Keratinocyte (primary cell): Measurements from ENCODE around the gene GYPA. TPM values are rescaled to one million over a fixed set of nuclear protein-coding genes. Genes with fewer than 3 reads are reported as not detected.
A peak's percentile ranks its signal among the peaks of the same experiment; 100 is the strongest.

Experiments
- DNase-seq: peaks from one replicate; pipeline ENCODE4 v3.0.0-alpha.2; 2011; ENCODE audit warnings: low read depth, missing footprints, low spot score
- FAIRE-seq: peaks from 2 replicates; lab custom pipeline; 2011; peaks lifted over from hg19 to GRCh38; lab: Jason Lieb, UNC
- H2AFZ ChIP-seq: 2 replicates; pipeline ENCODE4 v1.6.0; 2012; ENCODE audit warnings: low read length, control low read depth, inconsistent platforms; ENCODE audit not compliant: control insufficient read depth
- H3K27ac ChIP-seq: 2 replicates; pipeline ENCODE4 v1.5.1; 2011; ENCODE audit warnings: low read length; ENCODE audit not compliant: control insufficient read depth, insufficient read depth
- H3K27me3 ChIP-seq: 3 replicates; pipeline ENCODE4 v1.6.0; 2011; ENCODE audit warnings: low read length; ENCODE audit not compliant: control insufficient read depth, insufficient read depth; ENCODE audit errors: extremely low read depth
- H3K36me3 ChIP-seq, 2 experiments: 2 replicates in 1 of 2; 3 replicates in 1 of 2; pipeline ENCODE4 v1.5.1; 2011; ENCODE audit warnings: low read length in 2 of 2, mild to moderate bottlenecking in 1 of 2; ENCODE audit not compliant: control insufficient read depth in 2 of 2, insufficient read depth in 2 of 2; ENCODE audit errors: extremely low read depth in 1 of 2
- H3K4me1 ChIP-seq: 3 replicates; pipeline ENCODE4 v1.5.1; 2011; ENCODE audit warnings: low read length; ENCODE audit not compliant: control insufficient read depth, insufficient read depth; ENCODE audit errors: extremely low read depth
- H3K4me2 ChIP-seq: 3 replicates; pipeline ENCODE4 v1.6.0; 2011; ENCODE audit warnings: low read depth, low read length; ENCODE audit not compliant: control insufficient read depth, insufficient read depth; ENCODE audit errors: extremely low read depth
- H3K4me3 ChIP-seq, 3 experiments: fragments of 200-600 bp in 1 of 3; sonication (generic) in 1 of 3; 2 replicates in 2 of 3; 3 replicates in 1 of 3; pipeline ENCODE4 v1.5.1; 2011 to 2016; ENCODE audit warnings: low read length in 3 of 3, mild to moderate bottlenecking in 3 of 3, control low read depth in 2 of 3, inconsistent platforms in 1 of 3, low read depth in 1 of 3, mixed read lengths in 1 of 3, mixed run types in 1 of 3, moderate library complexity in 1 of 3; ENCODE audit not compliant: control insufficient read depth in 2 of 3, insufficient read depth in 2 of 3; ENCODE audit errors: extremely low read depth in 1 of 3
- H3K79me2 ChIP-seq: 2 replicates; pipeline ENCODE4 v1.6.0; 2012; ENCODE audit warnings: low read length; ENCODE audit not compliant: control insufficient read depth, insufficient read depth
- H3K9ac ChIP-seq: 3 replicates; pipeline ENCODE4 v1.6.0; 2011; ENCODE audit warnings: low read length; ENCODE audit not compliant: control insufficient read depth, insufficient read depth; ENCODE audit errors: extremely low read depth
- H3K9me1 ChIP-seq: 3 replicates; pipeline ENCODE4 v1.6.0; 2011; ENCODE audit warnings: low read length; ENCODE audit not compliant: control insufficient read depth, insufficient read depth; ENCODE audit errors: extremely low read depth
- H3K9me3 ChIP-seq: 2 replicates; pipeline ENCODE4 v1.5.1; 2012; ENCODE audit warnings: low read depth, low read length; ENCODE audit not compliant: control insufficient read depth
- H4K20me1 ChIP-seq: 3 replicates; pipeline ENCODE4 v1.6.0; 2011; ENCODE audit warnings: low read length; ENCODE audit not compliant: control insufficient read depth, insufficient read depth; ENCODE audit errors: extremely low read depth
- CTCF ChIP-seq, 3 experiments: IDR thresholded peaks in 1 of 3; conservative IDR thresholded peaks in 1 of 3; optimal IDR thresholded peaks in 1 of 3; 2 replicates in 2 of 3; 3 replicates in 1 of 3; pipeline versions ENCODE3 to v1.5.1; 2011; ENCODE audit warnings: low read length in 3 of 3, mild to moderate bottlenecking in 3 of 3, moderate library complexity in 2 of 3, control low read depth in 1 of 3, inconsistent platforms in 1 of 3; ENCODE audit not compliant: insufficient read depth in 2 of 3; ENCODE audit errors: extremely low read depth in 1 of 3
- EZH2 ChIP-seq: IDR thresholded peaks from one replicate; pipeline ENCODE4 v1.6.1; 2012; ENCODE audit warnings: inconsistent platforms, mild to moderate bottlenecking, low read length, moderate library complexity
- dilution Hi-C: fragments of 300-500 bp; cut with MboI; formaldehyde crosslinking; loops from one replicate; pipeline ENCODE4 v1.7.0; 2020; ENCODE audit warnings: low sequenced_read_pairs; ENCODE audit not compliant: extremely low pct_ligation_motif_present
- polyA plus RNA-seq, 5 experiments: library from polyadenylated mRNA; depleted of rRNA in 3 of 5; stranded (reverse) in 3 of 5; stranded (forward) in 1 of 5; unstranded in 1 of 5; fragments of >200 nt; gene quantifications; 1 replicate in 1 of 5; 2 replicates in 3 of 5; 3 replicates in 1 of 5; pipeline versions ENCODE4 v1.2.1 to v1.2.3, GENCODE V29; 2011 to 2012; ENCODE audit warnings: missing spikeins in 2 of 5, low read depth in 1 of 5, low replicate concordance in 1 of 5

Gene GYPA
- polyA plus RNA-seq, 1 donor (not counting 4 experiments of a cell fraction or from before 2014, with no cell fraction given) = not detected

DNA sequence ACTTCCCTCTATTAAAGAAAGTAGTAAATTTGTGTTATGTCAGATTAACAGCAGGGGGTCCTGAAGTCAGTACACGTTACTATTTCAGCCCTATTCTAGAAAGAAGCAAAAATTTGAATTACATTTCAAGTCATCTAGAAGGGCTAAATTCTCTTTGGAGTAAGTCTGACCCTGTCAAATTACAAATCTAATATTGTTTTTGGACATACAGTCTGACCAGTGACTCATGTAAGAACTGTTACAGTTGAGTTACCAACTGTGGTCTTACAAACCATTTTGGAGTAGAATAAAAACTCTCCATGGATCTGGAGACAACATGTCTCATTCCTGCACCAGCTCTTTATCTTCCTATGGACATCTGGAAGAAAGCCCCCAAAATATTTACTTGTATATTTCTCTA is 36.0 kb upstream of the GYPA start:
- H3K4me1 ChIP-seq = no peaks in the 10 kb centered on the region
- H3K4me3 ChIP-seq = no peak overlapping the region
- no peaks in the 10 kb centered on the region for H3K9me1 ChIP-seq
- no peaks in the 10 kb centered on the region for H3K9me3 ChIP-seq
- H3K27me3 ChIP-seq = no peaks in the 10 kb centered on the region
- H4K20me1 ChIP-seq = no peaks in the 10 kb centered on the region
- TF ChIP-seq EZH2 = no peak
- TF ChIP-seq CTCF (optimal IDR thresholded peaks at IDR 0.05 in 1 of 3, IDR thresholded peaks at IDR 0.05 in 1 of 3, conservative IDR thresholded peaks at IDR 0.05 in 1 of 3; ENCODE audit: extremely low read depth in 1 of 3, insufficient read depth in 2 of 3, low read length in 3 of 3) = no peak
- DNase-seq = no peak
- no peak overlapping the region for H3K9ac ChIP-seq
- FAIRE-seq = no peak
- H3K4me2 ChIP-seq = no peak overlapping the region
- no peaks in the 10 kb centered on the region for H3K36me3 ChIP-seq
- H2AFZ ChIP-seq = no peak overlapping the region
- H3K79me2 ChIP-seq = no peaks in the 10 kb centered on the region
- dilution Hi-C loops = no loop called here
- H3K27ac ChIP-seq = no peak overlapping the region

GRCh38 chr4:144174401-144175067 is 34.0 kb upstream of the GYPA start:
- Histone ChIP-seq H3K4me3 (no peak overlapping the region), H3K27me3 (no peaks in the 10 kb centered on the region), H3K9me1 (no peaks in the 10 kb centered on the region), H3K9me3 (no peaks in the 10 kb centered on the region), H3K4me1 (no peaks in the 10 kb centered on the region), H4K20me1 (no peaks in the 10 kb centered on the region), H3K36me3 (no peaks in the 10 kb centered on the region), H3K9ac (no peak overlapping the region), H2AFZ (no peak overlapping the region), H3K4me2 (no peak overlapping the region), H3K79me2 (no peaks in the 10 kb centered on the region), H3K27ac (no peak overlapping the region)
- dilution Hi-C loops = no loop called here
- TF ChIP-seq CTCF (optimal IDR thresholded peaks at IDR 0.05 in 1 of 3, IDR thresholded peaks at IDR 0.05 in 1 of 3, conservative IDR thresholded peaks at IDR 0.05 in 1 of 3; ENCODE audit: extremely low read depth in 1 of 3, insufficient read depth in 2 of 3, low read length in 3 of 3) = peak in 1 of 3 experiments; percentile 20
- no peak for TF ChIP-seq EZH2
- DNase-seq (peak; percentile 5), FAIRE-seq (no peak)
